NCI-H1417 (cell line): ENCODE data around the gene PI4KA.
A peak's percentile ranks its signal among the peaks of the same experiment; 100 is the strongest.

ENCODE experiments used
- DNase-seq, 3 experiments: peaks; one replicate each; lab custom pipeline; 2025; lab: John Stamatoyannopoulos, UW

Gene PI4KA

GRCh38 chr22:20793748-20794649 lies 64.6 kb downstream of the PI4KA start:
- peak in 1 of 3 experiments; percentile 1 for DNase-seq

- no peak for DNase-seq
Measured at GRCh38 chr22:20792966-20793728, 65.5 kb downstream of the PI4KA start.

GRCh38 chr22:20792221-20792965 lies 66.2 kb downstream of the PI4KA start:
- DNase-seq: no peak

- no peak for DNase-seq
Measured at GRCh38 chr22:20788627-20789344, 69.8 kb downstream of the PI4KA start.

GRCh38 chr22:20787746-20788626 lies 70.6 kb downstream of the PI4KA start:
- DNase-seq: no peak

GRCh38 chr22:20787223-20787622 lies 71.4 kb downstream of the PI4KA start:
- DNase-seq: no peak

- DNase-seq: no peak
Measured at GRCh38 chr22:20786536-20786979, 72.1 kb downstream of the PI4KA start.

DNA sequence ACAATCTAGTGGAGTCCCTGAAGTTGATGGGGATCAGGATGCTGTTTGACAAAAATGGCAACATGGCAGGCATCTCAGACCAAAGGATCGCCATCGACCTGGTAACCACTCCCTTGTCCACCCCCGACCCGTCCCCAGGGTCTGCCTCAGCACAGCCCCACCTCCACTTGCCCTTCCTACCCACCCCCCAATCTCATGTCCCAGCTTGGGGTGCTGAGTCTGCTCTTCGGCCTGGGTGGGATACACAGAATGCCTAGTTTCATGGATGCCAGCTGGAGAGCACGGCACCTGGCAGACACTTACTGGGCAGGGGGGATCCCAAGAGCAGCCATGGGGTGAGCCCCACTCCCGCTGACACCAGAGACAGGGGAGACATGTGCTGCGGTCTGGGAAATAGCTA lies 72.6 kb downstream of the PI4KA start:
- no peak for DNase-seq

DNA sequence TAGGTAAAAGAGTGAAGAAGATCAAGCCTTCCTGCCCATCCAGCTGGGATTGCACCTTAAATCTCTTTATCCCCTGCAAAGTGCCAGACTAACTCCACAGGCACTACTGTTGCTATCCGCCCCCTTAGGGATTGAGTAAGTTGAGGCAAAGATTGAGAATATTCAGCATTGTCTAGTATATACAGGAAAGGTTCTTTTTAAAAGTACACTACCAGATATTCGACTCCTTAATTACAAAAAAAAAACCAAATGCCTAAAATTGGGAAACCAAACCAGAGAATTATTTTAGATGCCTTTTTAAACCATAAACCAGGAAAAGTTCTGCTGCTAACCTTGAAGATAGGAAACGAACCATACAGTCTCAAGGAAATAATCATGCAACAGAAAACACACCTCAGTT lies 73.2 kb downstream of the PI4KA start:
- DNase-seq: no peak

DNA sequence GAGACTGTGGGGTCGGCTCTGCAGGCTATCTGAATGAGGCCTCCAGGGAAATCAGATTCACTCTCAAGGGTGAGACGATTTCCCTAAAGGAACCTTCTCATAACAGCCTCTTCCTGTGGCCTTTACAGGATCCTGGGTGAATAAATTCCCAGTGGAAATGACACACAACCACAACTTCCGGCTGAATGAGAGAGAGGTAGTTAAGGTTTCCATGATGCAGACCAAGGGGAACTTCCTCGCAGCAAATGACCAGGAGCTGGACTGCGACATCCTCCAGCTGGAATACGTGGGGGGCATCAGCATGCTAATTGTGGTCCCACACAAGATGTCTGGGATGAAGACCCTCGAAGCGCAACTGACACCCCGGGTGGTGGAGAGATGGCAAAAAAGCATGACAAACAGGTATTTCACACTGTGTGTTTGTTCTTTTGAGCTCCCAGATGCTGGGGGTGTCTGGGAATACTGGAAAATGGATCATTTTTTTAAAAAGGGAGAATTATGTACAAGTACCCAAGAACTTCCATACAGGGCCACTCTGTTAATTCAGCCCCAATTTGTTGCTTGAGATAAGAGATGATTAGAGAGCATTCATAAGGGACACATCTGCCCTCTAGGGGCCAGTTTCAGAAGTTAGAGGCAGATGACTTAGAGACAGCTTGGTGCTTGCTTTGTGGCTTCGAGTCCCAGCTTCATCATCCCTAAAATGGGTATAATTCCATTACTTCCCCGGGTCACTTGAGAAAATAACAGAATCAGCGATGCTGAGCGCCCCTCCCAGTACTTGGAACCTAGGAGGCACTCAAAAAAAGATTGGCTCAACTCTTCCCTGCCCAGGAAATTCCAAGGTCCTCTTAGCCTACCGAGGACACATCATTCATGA lies 74.5 kb downstream of the PI4KA start:
- DNase-seq: peak; percentile 13 to 56 (median 41)

GRCh38 chr22:20783300-20783673 lies 75.3 kb downstream of the PI4KA start:
- DNase-seq: no peak

DNA sequence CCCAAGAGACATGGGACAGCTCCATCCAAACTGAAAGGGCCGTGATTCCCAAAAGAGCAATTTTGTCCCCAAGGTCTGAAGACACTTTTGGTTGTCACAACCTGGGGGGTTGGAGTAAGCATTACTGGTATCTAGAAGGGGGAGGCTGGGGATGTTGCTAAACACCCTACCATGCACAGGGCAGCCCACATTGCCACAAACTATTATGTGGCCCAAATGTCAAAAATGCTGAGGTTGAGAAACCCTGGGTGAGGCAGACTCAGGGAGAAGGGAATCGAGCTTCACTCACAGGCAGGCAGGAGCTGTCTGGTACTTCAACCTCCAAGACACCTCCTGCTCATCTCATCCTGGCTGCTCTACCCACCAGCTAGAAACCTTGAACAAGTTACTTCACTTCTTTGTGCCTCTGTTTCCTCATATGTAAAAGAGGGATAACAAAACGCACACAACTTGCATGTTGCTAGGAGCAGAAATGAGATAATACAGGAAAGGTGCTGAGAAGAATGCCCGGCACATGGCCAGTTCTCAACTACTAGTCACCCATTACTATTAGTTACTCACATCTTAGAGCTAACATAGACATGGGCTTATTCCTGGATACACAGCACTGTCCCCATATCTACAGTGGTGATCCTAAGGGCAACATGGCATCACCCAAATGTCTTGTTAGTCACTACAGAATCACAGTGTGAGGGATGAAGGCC lies 75.9 kb downstream of the PI4KA start:
- DNase-seq: no peak

DNA sequence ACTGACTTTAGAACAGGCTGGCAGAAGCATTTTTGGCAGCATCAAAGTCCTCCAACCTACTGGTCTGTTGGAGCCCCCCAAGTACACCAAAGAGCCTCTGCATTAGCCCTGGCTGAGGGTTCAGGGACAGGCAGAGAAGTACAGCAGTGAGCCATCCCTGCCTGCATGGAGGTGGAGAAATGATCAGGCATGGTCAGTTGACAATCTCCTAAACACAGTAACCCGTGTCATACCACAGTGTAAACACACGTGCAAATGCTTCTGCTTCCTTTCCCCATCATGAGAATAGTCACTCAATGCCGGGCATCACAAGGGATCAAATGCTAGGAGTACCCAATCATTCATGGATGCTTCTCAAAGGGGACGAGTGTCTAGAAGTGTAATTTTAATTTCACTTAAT lies 76.5 kb downstream of the PI4KA start:
- DNase-seq: no peak

DNA sequence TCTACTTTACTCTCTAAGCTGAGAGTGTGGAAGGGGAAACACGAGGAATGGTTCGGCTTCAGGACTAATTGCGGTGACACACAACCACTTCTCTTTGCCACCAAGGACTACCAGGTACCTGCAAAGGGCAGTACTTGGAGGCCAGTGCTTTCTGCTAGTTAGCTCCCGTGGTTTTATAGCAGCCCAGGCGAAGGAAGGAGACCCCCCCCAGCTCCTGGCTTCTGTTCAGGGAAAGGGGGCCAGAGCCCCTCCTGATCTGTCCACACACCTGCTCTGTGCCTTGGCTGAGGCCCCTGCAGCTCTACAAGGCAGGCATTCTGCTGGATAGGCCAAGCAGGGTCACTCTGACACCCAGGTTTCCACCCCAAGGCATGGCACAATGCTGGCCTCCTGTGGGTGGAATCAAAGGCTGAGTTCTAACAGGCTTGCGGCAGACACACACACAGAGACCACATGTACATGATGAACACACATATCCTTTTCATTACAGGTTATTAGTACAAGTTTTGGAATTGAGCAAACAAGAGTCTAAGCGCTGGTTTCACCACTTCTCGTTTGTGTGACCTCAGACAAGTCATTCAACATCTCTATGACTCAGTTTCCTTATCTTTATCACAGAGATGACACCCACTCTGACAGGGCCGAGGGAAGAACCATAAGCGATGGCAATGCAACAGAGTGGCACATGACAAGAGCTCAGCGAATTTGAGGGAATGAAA lies 77.2 kb downstream of the PI4KA start:
- no peak for DNase-seq

DNA sequence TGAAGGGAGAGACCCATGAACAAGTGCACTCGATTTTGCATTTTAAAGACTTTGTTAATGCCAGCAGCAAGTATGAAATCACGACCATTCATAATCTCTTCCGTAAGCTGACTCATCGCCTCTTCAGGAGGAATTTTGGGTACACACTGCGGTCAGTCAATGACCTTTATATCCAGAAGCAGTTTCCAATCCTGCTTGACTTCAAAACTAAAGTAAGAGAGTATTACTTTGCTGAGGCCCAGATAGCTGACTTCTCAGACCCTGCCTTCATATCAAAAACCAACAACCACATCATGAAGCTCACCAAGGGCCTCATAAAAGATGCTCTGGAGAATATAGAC lies 78.8 kb downstream of the PI4KA start:
- no peak for DNase-seq

- DNase-seq: no peak
Measured at GRCh38 chr22:20779014-20779817, 79.4 kb downstream of the PI4KA start.

GRCh38 chr22:20777420-20778177 lies 81.0 kb downstream of the PI4KA start:
- peak in 2 of 3 experiments; percentile 3 to 55 for DNase-seq
